Panc1 (cell line): ENCODE measurements around the gene TUBA1C. TPM values are rescaled to one million over a fixed set of nuclear protein-coding genes. Genes with fewer than 3 reads are reported as not detected.

Experiments
- ATAC-seq: fragments of 200-7000 bp; cut with Tn5 transposase; 2 replicates; pipeline ENCODE4 v1.9.1; 2020; ENCODE audit warnings: mild to moderate bottlenecking, moderate library complexity
- BruUV-seq: library from RNA; stranded (reverse); fragments of 400-500 nt; replicated peaks from 2 replicates; lab custom pipeline; 2021; lab: Mats Ljungman, UMichigan
- CTCF ChIA-PET: fragments of 300-600 bp; sonication (Branson Sonifier 250); formaldehyde crosslinking; loops from one replicate; lab custom pipeline; 2022; ENCODE audit warnings: antibody characterized with exemption; lab: Charles Lee
- POLR2A ChIA-PET: fragments of 300-600 bp; sonication (Branson Sonifier 250); formaldehyde crosslinking; loops from one replicate; lab custom pipeline; 2022; ENCODE audit warnings: antibody characterized with exemption; lab: Charles Lee
- DNase-seq: peaks from one replicate; pipeline ENCODE4 v3.0.0-alpha.2; 2010; ENCODE audit warnings: low read depth, low spot score
- H3K27ac ChIP-seq: 2 replicates; pipeline ENCODE4 v1.5.1; 2011; ENCODE audit warnings: mild to moderate bottlenecking, low read length, inconsistent platforms
- H3K27me3 ChIP-seq: fragments of 200-500 bp; sonication (Bioruptor generic); 2 replicates; pipeline ENCODE4 v1.6.0; 2014; ENCODE audit warnings: low read length, inconsistent platforms; ENCODE audit not compliant: control insufficient read depth, insufficient read depth
- H3K36me3 ChIP-seq: fragments of 200-500 bp; sonication (Bioruptor generic); 2 replicates; pipeline ENCODE4 v1.5.1; 2014; ENCODE audit warnings: inconsistent platforms, mild to moderate bottlenecking, low read length, moderate library complexity; ENCODE audit not compliant: control insufficient read depth, insufficient read depth
- H3K4me1 ChIP-seq: 2 replicates; pipeline ENCODE4 v1.5.1; 2011; ENCODE audit warnings: inconsistent platforms, mild to moderate bottlenecking, low read length, moderate library complexity; ENCODE audit not compliant: control insufficient read depth, insufficient read depth
- H3K4me3 ChIP-seq, 2 experiments: 2 replicates each; pipeline ENCODE4 v1.5.1; 2011 to 2012; ENCODE audit warnings: low read depth in 2 of 2, low read length in 2 of 2, mild to moderate bottlenecking in 2 of 2, inconsistent platforms in 1 of 2, moderate library complexity in 1 of 2
- H3K9me3 ChIP-seq: fragments of 200-500 bp; sonication (Bioruptor generic); 2 replicates; pipeline ENCODE4 v1.5.1; 2014; ENCODE audit warnings: low read depth, mild to moderate bottlenecking, inconsistent platforms, low read length, moderate library complexity; ENCODE audit not compliant: control insufficient read depth, insufficient read depth
- POLR2AphosphoS5 ChIP-seq: IDR thresholded peaks from 2 replicates; pipeline ENCODE4 v1.6.1; 2012; ENCODE audit warnings: mild to moderate bottlenecking, low read depth, low read length, moderate library complexity
- SIN3A ChIP-seq: IDR thresholded peaks from 2 replicates; pipeline ENCODE4 v1.6.1; 2012; ENCODE audit warnings: low read depth, mild to moderate bottlenecking, low read length, moderate library complexity, borderline replicate concordance; ENCODE audit not compliant: insufficient read depth
- TCF7L2 ChIP-seq: IDR thresholded peaks from 2 replicates; pipeline ENCODE4 v1.6.1; 2011; ENCODE audit warnings: mild to moderate bottlenecking, low read depth, low read length, inconsistent platforms
- in situ Hi-C: cut with HindIII; loops from 2 replicates; pipeline ENCODE4 v1.10.0; 2016; ENCODE audit warnings: low sequenced_read_pairs, low pct_unique_long_range_greater_than_20kb
- intact Hi-C: fragments of 100-400 bp; cut with micrococcal nuclease; formaldehyde crosslinking; loops from one replicate; pipeline ENCODE4 v1.10.0; 2022; ENCODE audit not compliant: unreplicated experiment
- total RNA-seq: library from RNA; stranded (reverse); gene quantifications from one replicate; pipeline ENCODE4 v1.2.1, GENCODE V29; 2021; ENCODE audit not compliant: unreplicated experiment
- TF ChIP-seq, protein P1 (sequence below), 2 experiments: IDR thresholded peaks; 2 replicates each; pipeline ENCODE4 v1.6.1; 2011 to 2012; ENCODE audit warnings: low read depth in 2 of 2, control low read depth in 1 of 2, low read length in 1 of 2, mild to moderate bottlenecking in 1 of 2, moderate library complexity in 1 of 2; ENCODE audit not compliant: insufficient read depth in 1 of 2
- TF ChIP-seq, protein P2 (sequence below): fragments of 450-650 bp; IDR thresholded peaks from 2 replicates; pipeline ENCODE4 v1.5.1; 2017; ENCODE audit warnings: mild to moderate bottlenecking

Gene TUBA1C
- total RNA-seq, 1 experiment from 2014 or later = 524 TPM

DNA sequence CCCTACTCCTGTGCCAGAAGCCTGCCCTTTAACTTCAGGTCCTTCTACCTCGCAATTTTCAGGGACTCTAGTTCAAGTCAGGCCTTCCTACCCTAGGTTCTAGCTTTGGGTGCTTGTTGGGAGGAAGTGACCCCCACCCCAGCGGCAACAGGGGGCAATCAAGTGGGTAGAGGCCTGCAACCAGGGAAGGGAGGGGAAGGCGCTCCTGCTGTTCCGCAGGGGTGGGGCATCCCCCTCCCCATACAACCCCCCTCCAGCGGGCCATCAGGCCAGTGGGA, 29.9 kb downstream of the TUBA1C start:
- ATAC-seq = no peak
- no peaks in the 10 kb centered on the region for H3K27me3 ChIP-seq

DNA sequence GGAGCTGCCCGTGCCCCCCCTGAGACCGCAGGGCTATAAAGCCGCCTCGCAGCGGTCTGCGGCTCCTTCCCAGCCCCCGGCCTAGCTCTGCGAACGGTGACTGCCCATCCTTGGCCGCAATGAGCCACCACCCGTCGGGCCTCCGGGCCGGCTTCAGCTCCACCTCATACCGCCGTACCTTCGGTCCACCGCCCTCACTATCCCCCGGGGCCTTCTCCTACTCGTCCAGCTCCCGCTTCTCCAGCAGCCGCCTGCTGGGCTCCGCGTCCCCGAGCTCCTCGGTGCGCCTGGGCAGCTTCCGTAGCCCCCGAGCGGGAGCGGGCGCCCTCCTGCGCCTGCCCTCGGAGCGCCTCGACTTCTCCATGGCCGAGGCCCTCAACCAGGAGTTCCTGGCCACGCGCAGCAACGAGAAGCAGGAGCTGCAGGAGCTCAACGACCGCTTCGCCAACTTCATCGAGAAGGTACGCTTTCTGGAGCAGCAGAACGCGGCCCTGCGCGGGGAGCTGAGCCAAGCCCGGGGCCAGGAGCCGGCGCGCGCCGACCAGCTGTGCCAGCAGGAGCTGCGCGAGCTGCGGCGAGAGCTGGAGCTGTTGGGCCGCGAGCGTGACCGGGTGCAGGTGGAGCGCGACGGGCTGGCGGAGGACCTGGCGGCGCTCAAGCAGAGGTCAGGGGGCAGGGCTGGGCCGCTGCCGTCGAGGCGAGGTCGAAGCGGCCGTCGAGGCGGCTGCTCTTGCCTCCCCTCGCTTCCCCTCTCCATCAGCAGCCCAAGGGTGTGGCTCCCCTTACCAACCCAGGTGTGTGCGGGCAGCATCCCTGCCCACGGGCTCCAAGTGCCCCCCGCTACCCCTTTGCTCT, 30.4 kb downstream of the TUBA1C start, which contains the start of gene PRPH:
PRPH (plus strand) TSS at position 66 of the 855 bp plus-strand sequence; CDS start at position 120, 54 bp downstream.
- BruUV-seq = no TSS peak
- H3K36me3 ChIP-seq = no peaks in the 10 kb centered on the region
- ChIA-PET POLR2A (interaction anchor here (0.6 kb wide), 3 partner anchors 13 to 77 kb away, joined by 3 to 13 read pairs (median 5); no protein-coding TSS in a partner anchor), CTCF (interaction anchor here (0.5 to 1.6 kb wide), 9 partner anchors 11 to 567 kb away, joined by 3 to 11 read pairs (median 4); no protein-coding TSS in a partner anchor)
- peaks cover 10% of the 10 kb centered on the region for H3K4me1 ChIP-seq
- no peaks in the 10 kb centered on the region for H3K9me3 ChIP-seq
- in situ Hi-C loops = no loop called here
- TF ChIP-seq, protein P1, sequence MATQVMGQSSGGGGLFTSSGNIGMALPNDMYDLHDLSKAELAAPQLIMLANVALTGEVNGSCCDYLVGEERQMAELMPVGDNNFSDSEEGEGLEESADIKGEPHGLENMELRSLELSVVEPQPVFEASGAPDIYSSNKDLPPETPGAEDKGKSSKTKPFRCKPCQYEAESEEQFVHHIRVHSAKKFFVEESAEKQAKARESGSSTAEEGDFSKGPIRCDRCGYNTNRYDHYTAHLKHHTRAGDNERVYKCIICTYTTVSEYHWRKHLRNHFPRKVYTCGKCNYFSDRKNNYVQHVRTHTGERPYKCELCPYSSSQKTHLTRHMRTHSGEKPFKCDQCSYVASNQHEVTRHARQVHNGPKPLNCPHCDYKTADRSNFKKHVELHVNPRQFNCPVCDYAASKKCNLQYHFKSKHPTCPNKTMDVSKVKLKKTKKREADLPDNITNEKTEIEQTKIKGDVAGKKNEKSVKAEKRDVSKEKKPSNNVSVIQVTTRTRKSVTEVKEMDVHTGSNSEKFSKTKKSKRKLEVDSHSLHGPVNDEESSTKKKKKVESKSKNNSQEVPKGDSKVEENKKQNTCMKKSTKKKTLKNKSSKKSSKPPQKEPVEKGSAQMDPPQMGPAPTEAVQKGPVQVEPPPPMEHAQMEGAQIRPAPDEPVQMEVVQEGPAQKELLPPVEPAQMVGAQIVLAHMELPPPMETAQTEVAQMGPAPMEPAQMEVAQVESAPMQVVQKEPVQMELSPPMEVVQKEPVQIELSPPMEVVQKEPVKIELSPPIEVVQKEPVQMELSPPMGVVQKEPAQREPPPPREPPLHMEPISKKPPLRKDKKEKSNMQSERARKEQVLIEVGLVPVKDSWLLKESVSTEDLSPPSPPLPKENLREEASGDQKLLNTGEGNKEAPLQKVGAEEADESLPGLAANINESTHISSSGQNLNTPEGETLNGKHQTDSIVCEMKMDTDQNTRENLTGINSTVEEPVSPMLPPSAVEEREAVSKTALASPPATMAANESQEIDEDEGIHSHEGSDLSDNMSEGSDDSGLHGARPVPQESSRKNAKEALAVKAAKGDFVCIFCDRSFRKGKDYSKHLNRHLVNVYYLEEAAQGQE (IDR thresholded peaks at IDR 0.05; ENCODE audit: insufficient read depth in 1 of 2, low read depth in 2 of 2, low read length in 1 of 2) = no peak
- TF ChIP-seq SIN3A (no peak), TCF7L2 (no peak), POLR2AphosphoS5 (no peak)
- TF ChIP-seq, protein P2, sequence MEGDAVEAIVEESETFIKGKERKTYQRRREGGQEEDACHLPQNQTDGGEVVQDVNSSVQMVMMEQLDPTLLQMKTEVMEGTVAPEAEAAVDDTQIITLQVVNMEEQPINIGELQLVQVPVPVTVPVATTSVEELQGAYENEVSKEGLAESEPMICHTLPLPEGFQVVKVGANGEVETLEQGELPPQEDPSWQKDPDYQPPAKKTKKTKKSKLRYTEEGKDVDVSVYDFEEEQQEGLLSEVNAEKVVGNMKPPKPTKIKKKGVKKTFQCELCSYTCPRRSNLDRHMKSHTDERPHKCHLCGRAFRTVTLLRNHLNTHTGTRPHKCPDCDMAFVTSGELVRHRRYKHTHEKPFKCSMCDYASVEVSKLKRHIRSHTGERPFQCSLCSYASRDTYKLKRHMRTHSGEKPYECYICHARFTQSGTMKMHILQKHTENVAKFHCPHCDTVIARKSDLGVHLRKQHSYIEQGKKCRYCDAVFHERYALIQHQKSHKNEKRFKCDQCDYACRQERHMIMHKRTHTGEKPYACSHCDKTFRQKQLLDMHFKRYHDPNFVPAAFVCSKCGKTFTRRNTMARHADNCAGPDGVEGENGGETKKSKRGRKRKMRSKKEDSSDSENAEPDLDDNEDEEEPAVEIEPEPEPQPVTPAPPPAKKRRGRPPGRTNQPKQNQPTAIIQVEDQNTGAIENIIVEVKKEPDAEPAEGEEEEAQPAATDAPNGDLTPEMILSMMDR = no peak
- DNase-seq = no peak
- no peaks in the 10 kb centered on the region for H3K27me3 ChIP-seq
- intact Hi-C loops = no loop called here
- no peak within 1 kb of the TSS for H3K27ac ChIP-seq
- no peak for ATAC-seq
- H3K4me3 ChIP-seq = no peak within 1 kb of the TSS

More for the DNA sequence above, 29.9 kb downstream of the TUBA1C start:
- H3K4me3 ChIP-seq = no peak overlapping the region
- H3K4me1 ChIP-seq = peaks cover 10% of the 10 kb centered on the region
- TF ChIP-seq, protein P2 = no peak
- TF ChIP-seq POLR2AphosphoS5 (no peak), TCF7L2 (no peak), SIN3A (no peak)
- TF ChIP-seq, protein P1 (IDR thresholded peaks at IDR 0.05; ENCODE audit: insufficient read depth in 1 of 2, low read depth in 2 of 2, low read length in 1 of 2) = no peak
- CTCF ChIA-PET = interaction anchor here (0.5 to 1.6 kb wide), 8 partner anchors 10 to 567 kb away, joined by 3 to 11 read pairs (median 4); no protein-coding TSS in a partner anchor
- POLR2A ChIA-PET = interaction anchor here (0.6 kb wide), 1 partner anchor 12 kb away, joined by 5 read pairs; no protein-coding TSS in a partner anchor
- no peak overlapping the region for H3K27ac ChIP-seq
- intact Hi-C loops (no loop called here), in situ Hi-C loops (no loop called here)
- BruUV-seq = no TSS peak
- DNase-seq = no peak
- H3K9me3 ChIP-seq = no peaks in the 10 kb centered on the region
- no peaks in the 10 kb centered on the region for H3K36me3 ChIP-seq
